ENCODE data around the gene ANAPC2. TPM values are rescaled to one million over a fixed set of nuclear protein-coding genes. Genes with fewer than 3 reads are reported as not detected.

The ANAPC2 gene
- total and polyA plus RNA-seq, 4 donors: 31.9 to 60.9 (median 41.1) TPM

DNA sequence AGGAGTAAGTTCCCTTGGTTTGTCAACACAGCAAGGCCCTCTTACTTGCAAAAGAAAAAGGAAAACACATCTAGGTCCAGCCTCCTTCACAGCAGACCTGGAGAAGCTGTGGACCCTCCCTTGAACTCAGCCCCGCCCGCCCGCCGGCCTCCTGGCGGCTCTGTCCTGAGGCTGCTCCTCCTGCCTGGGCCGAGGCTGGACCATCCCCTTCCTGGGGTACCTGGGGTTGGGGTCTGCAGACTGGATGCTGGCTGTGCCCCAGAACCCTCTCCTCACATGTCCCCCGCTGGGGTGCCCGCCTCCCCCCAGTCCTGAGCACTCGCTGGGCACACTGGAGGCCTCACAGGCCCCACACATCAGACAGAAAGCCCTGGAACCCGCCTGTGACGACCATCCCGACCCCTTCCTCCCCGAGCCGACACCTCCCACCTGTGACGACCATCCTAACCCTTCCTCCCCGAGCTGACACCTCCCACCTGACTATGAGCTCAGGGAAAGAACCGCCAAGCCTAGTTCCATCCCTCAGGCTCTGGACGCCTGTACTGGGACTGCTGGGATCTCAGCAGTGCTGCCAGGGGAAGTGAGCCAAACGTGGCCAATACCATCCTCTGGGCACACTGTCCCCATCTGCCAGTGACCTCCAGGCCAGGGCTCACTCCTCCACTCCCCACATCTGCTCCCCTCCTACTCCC lies 9.3 kb downstream of the ANAPC2 start:
- no peaks in the 10 kb centered on the region for H3K27me3 ChIP-seq (ENCODE audit: control insufficient read depth in 3 of 3, insufficient read depth in 3 of 3, low read length in 2 of 3)
- 91 to 94% methylated on average over 19 of the region's 19 CpGs for WGBS, 2 donors
- H3K36me3 ChIP-seq (ENCODE audit: control insufficient read depth in 4 of 4, insufficient read depth in 4 of 4, low read length in 4 of 4): peaks cover 8 to 65% (median 24%) of the 10 kb centered on the region in 4 donors
- H3K9me3 ChIP-seq (ENCODE audit: control insufficient read depth in 4 of 4, insufficient read depth in 3 of 4, low read length in 3 of 4): peaks cover 0 to 2% (median 0%) of the 10 kb centered on the region in 4 donors
- no peak for DNase-seq
- no peak overlapping the region for H3K27ac ChIP-seq (ENCODE audit: low read depth in 1 of 2, low read length in 1 of 2)
- TF ChIP-seq, protein P1, sequence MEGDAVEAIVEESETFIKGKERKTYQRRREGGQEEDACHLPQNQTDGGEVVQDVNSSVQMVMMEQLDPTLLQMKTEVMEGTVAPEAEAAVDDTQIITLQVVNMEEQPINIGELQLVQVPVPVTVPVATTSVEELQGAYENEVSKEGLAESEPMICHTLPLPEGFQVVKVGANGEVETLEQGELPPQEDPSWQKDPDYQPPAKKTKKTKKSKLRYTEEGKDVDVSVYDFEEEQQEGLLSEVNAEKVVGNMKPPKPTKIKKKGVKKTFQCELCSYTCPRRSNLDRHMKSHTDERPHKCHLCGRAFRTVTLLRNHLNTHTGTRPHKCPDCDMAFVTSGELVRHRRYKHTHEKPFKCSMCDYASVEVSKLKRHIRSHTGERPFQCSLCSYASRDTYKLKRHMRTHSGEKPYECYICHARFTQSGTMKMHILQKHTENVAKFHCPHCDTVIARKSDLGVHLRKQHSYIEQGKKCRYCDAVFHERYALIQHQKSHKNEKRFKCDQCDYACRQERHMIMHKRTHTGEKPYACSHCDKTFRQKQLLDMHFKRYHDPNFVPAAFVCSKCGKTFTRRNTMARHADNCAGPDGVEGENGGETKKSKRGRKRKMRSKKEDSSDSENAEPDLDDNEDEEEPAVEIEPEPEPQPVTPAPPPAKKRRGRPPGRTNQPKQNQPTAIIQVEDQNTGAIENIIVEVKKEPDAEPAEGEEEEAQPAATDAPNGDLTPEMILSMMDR (IDR thresholded peaks at IDR 0.05; ENCODE audit: control extremely low read depth, extremely low read depth): no peak
- H3K4me1 ChIP-seq (ENCODE audit: control insufficient read depth in 5 of 5, insufficient read depth in 5 of 5, low read length in 5 of 5): peaks cover 0 to 5% (median 0%) of the 10 kb centered on the region in 5 donors
- no peak overlapping the region for H3K4me3 ChIP-seq
- ATAC-seq (ENCODE audit: insufficient read depth, low FRiP score): no peak
- no peak overlapping the region for H3K9ac ChIP-seq (ENCODE audit: insufficient read depth in 1 of 2, low read length in 2 of 2)

DNA sequence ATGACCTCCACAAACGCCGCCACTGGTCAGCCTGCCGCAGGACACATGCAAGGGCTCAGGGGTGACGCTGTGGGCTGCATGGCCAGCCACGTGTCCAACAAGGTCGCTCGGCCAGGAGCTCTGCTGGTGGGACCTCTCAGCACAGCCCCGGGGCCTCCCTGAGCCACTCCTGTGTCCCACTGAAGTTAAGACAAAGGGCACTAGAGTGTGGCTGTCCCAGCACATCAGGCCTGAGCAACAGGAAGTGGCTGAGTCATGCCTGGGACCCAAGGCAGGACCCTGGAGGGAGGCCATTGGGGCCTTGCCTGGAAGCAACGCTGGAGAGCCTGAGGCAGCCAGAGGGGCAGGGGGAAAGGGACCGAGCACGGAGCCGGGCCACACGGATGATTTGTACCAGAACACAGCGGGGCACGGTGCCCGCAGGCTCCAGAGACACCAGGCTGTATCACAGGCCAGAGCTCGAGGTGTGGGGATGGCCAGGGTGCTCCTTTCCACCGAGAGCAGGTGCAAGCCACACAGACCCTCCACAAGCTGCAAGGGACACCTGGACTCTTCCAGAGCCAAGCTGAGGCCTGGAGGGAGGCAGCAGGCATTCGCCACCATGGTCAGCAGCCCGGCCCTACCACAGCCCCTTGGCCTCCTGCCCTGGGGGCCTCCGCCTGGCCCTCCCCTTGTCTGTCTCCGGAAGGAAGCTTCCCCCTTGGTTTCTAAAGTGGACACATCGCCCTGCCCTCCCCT lies 10.0 kb downstream of the ANAPC2 start:
- H3K36me3 ChIP-seq (ENCODE audit: control insufficient read depth in 4 of 4, insufficient read depth in 4 of 4, low read length in 4 of 4): peaks cover 8 to 58% (median 17%) of the 10 kb centered on the region in 4 donors
- WGBS, 2 donors: 92 to 93% methylated on average over 23 of the region's 23 CpGs
- ATAC-seq (ENCODE audit: insufficient read depth, low FRiP score): no peak
- H3K9ac ChIP-seq (ENCODE audit: insufficient read depth in 1 of 2, low read length in 2 of 2): no peak overlapping the region
- peaks cover 0 to 2% (median 0%) of the 10 kb centered on the region in 4 donors for H3K9me3 ChIP-seq (ENCODE audit: control insufficient read depth in 4 of 4, insufficient read depth in 3 of 4, low read length in 3 of 4)
- DNase-seq: no peak
- peaks cover 0 to 5% (median 0%) of the 10 kb centered on the region in 5 donors for H3K4me1 ChIP-seq (ENCODE audit: control insufficient read depth in 5 of 5, insufficient read depth in 5 of 5, low read length in 5 of 5)
- H3K27ac ChIP-seq (ENCODE audit: low read depth in 1 of 2, low read length in 1 of 2): no peak overlapping the region
- no peak overlapping the region for H3K4me3 ChIP-seq
- H3K27me3 ChIP-seq (ENCODE audit: control insufficient read depth in 3 of 3, insufficient read depth in 3 of 3, low read length in 2 of 3): no peaks in the 10 kb centered on the region
- TF ChIP-seq, protein P1 (IDR thresholded peaks at IDR 0.05; ENCODE audit: control extremely low read depth, extremely low read depth): no peak

DNA sequence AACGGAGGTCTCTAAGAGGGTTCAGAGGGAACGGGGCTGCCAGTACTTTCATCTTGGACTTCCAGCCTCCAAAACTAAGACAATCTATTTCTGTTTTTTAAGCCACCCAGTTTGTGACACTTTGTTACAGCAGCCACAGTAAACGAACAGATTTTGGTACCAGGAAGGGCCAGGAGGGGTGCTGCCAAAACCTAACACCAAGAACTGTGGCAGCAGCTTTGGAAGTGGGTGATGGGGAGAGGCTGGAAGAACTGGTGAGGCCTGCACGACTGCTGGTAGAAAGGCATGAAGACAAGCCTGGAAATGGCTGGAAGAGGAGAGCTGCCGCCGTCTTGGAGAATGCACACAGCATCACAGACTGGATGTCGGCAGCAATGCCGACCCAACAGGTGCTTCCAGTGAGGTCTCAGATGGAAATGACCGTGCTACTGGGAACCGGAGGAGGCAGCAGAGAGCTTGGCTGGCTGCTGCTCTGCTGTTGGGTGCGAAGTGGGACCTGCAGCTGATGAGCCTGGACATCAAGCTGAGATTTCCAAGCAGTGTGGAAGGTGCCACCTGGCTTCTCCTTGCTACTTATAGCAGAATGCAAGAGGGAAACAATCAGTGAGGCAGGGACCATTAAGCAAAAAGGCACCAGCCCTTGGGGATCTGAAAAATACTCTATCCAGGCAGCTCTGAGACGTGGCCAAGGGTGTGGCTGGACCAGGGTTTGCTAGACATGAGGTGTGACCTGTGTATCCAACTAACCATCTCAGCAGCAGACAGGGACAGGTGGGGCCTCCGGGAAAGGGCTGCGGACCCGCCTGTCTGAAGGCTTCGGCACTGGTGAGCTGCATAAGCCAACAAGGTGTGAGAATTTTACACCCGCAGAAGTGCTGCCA lies 11.8 kb downstream of the ANAPC2 start:
- DNase-seq: no peak
- ATAC-seq (ENCODE audit: insufficient read depth, low FRiP score): no peak
- peaks cover 0 to 43% (median 7%) of the 10 kb centered on the region in 4 donors for H3K36me3 ChIP-seq (ENCODE audit: control insufficient read depth in 4 of 4, insufficient read depth in 4 of 4, low read length in 4 of 4)
- H3K27me3 ChIP-seq (ENCODE audit: control insufficient read depth in 3 of 3, insufficient read depth in 3 of 3, low read length in 2 of 3): no peaks in the 10 kb centered on the region
- H3K4me3 ChIP-seq: no peak overlapping the region
- TF ChIP-seq, protein P1 (IDR thresholded peaks at IDR 0.05; ENCODE audit: control extremely low read depth, extremely low read depth): no peak
- H3K4me1 ChIP-seq (ENCODE audit: control insufficient read depth in 5 of 5, insufficient read depth in 5 of 5, low read length in 5 of 5): peaks cover 0 to 5% (median 0%) of the 10 kb centered on the region in 5 donors
- H3K9me3 ChIP-seq (ENCODE audit: control insufficient read depth in 4 of 4, insufficient read depth in 3 of 4, low read length in 3 of 4): no peaks in the 10 kb centered on the region
- 60 to 62% methylated on average over 17 of the region's 17 CpGs for WGBS, 2 donors
- no peak overlapping the region for H3K9ac ChIP-seq (ENCODE audit: insufficient read depth in 1 of 2, low read length in 2 of 2)
- H3K27ac ChIP-seq (ENCODE audit: low read depth in 1 of 2, low read length in 1 of 2): no peak overlapping the region
